ENCODE data around the gene MCC.

DNA sequence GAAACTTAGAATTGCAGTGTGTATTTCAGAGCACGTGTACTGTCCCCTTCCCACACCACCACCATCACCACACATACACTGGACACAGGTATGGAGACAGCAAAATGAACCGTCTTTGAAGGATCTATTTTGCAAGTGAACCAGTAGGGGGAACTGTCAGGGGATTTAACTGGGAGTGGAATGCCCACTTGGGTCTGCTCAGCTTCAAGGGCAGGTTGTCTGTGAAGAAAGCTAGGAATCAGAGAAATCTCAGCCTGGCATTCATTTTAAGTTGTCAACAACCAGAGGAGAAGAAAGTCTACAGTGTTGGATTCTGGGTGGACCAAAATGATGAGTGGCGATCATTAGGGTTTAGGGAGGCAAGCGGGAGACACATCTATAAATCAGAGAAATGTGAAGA lies 364.6 kb downstream of the MCC start:
- no peak for TF ChIP-seq ISL1 (CRISPR knock-in tag; IDR thresholded peaks at IDR 0.05)
- TF ChIP-seq PPARA (CRISPR knock-in tag; IDR thresholded peaks at IDR 0.05; ENCODE audit: borderline replicate concordance) = no peak
- no peak for TF ChIP-seq CSDC2 (CRISPR knock-in tag; IDR thresholded peaks at IDR 0.05)
- TF ChIP-seq ZC3H10 (CRISPR knock-in tag; IDR thresholded peaks at IDR 0.05) = no peak
- TF ChIP-seq ZFP30 (CRISPR knock-in tag; IDR thresholded peaks at IDR 0.05) = no peak
- TF ChIP-seq, protein P1, sequence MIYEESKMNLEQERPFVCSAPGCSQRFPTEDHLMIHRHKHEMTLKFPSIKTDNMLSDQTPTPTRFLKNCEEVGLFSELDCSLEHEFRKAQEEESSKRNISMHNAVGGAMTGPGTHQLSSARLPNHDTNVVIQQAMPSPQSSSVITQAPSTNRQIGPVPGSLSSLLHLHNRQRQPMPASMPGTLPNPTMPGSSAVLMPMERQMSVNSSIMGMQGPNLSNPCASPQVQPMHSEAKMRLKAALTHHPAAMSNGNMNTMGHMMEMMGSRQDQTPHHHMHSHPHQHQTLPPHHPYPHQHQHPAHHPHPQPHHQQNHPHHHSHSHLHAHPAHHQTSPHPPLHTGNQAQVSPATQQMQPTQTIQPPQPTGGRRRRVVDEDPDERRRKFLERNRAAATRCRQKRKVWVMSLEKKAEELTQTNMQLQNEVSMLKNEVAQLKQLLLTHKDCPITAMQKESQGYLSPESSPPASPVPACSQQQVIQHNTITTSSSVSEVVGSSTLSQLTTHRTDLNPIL (CRISPR knock-in tag; IDR thresholded peaks at IDR 0.05; ENCODE audit: low read depth) = no peak
- TF ChIP-seq, protein P2, sequence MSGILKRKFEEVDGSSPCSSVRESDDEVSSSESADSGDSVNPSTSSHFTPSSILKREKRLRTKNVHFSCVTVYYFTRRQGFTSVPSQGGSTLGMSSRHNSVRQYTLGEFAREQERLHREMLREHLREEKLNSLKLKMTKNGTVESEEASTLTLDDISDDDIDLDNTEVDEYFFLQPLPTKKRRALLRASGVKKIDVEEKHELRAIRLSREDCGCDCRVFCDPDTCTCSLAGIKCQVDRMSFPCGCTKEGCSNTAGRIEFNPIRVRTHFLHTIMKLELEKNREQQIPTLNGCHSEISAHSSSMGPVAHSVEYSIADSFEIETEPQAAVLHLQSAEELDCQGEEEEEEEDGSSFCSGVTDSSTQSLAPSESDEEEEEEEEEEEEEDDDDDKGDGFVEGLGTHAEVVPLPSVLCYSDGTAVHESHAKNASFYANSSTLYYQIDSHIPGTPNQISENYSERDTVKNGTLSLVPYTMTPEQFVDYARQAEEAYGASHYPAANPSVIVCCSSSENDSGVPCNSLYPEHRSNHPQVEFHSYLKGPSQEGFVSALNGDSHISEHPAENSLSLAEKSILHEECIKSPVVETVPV (CRISPR knock-in tag; IDR thresholded peaks at IDR 0.05) = no peak
- TF ChIP-seq RARB (CRISPR knock-in tag; IDR thresholded peaks at IDR 0.05) = no peak
- TF ChIP-seq, protein P3, sequence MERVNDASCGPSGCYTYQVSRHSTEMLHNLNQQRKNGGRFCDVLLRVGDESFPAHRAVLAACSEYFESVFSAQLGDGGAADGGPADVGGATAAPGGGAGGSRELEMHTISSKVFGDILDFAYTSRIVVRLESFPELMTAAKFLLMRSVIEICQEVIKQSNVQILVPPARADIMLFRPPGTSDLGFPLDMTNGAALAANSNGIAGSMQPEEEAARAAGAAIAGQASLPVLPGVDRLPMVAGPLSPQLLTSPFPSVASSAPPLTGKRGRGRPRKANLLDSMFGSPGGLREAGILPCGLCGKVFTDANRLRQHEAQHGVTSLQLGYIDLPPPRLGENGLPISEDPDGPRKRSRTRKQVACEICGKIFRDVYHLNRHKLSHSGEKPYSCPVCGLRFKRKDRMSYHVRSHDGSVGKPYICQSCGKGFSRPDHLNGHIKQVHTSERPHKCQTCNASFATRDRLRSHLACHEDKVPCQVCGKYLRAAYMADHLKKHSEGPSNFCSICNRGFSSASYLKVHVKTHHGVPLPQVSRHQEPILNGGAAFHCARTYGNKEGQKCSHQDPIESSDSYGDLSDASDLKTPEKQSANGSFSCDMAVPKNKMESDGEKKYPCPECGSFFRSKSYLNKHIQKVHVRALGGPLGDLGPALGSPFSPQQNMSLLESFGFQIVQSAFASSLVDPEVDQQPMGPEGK (CRISPR knock-in tag; IDR thresholded peaks at IDR 0.05; ENCODE audit: borderline replicate concordance) = no peak
- no peak for TF ChIP-seq GLIS3 (CRISPR knock-in tag; IDR thresholded peaks at IDR 0.05)
- no peak for TF ChIP-seq ARNTL (CRISPR knock-in tag; IDR thresholded peaks at IDR 0.05; ENCODE audit: borderline replicate concordance, low read depth)
